ENCODE data around the gene ZFP91.

DNA sequence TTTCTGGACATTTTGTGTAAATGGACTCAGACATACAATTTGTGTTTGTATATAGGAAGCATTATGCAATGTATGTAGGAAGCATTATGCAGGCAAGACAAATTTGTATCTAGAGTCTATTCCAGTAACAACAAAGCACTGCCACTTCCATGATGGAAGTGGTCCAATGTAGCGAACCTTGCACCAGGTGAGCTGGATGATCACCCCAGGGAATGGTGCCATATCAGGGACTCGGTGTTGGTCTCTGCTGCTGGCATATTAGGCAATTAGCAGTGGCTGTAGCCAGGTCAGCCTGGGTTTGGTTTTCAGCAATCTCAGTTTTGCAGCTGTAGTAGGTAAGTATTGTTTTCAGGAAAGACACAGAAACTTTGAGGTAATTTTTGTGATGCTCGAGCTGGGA lies 12.8 kb downstream of the ZFP91 start:
- no peak for TF ChIP-seq CTCF (conservative IDR thresholded peaks at IDR 0.05; ENCODE audit: low read depth in 2 of 2)
- no peak for TF ChIP-seq REST (IDR thresholded peaks at IDR 0.05; ENCODE audit: unreplicated experiment)
- no peak for TF ChIP-seq EZH2phosphoT487 (IDR thresholded peaks at IDR 0.05; ENCODE audit: unreplicated experiment)
- TF ChIP-seq POLR2AphosphoS5 (IDR thresholded peaks at IDR 0.05; ENCODE audit: low read depth): no peak
- no peak for TF ChIP-seq ZNF114 (CRISPR knock-in tag; IDR thresholded peaks at IDR 0.05)
- TF ChIP-seq EZH2 (IDR thresholded peaks at IDR 0.05; ENCODE audit: low read depth, unreplicated experiment): no peak
- no peak for TF ChIP-seq ETS1 (IDR thresholded peaks at IDR 0.05)
- TF ChIP-seq CREB1 (CRISPR knock-in tag; IDR thresholded peaks at IDR 0.05; ENCODE audit: low read depth): no peak
- TF ChIP-seq JUNB (IDR thresholded peaks at IDR 0.05; ENCODE audit: unreplicated experiment): no peak
- no peak for TF ChIP-seq ZNF462 (CRISPR knock-in tag; IDR thresholded peaks at IDR 0.05)
- no peak for TF ChIP-seq STAT1 (IDR thresholded peaks at IDR 0.05; ENCODE audit: unreplicated experiment)
